HuH-7.5 (cell line): ENCODE data around the gene SPRYD4.
"Not testable (repeated sequence)": the region's sequence is repeated elsewhere in the genome, so short reads cannot be mapped to it uniquely, and the experiment has no call there.

Source experiments
- DNase-seq: peaks from one replicate; pipeline ENCODE4 v3.0.0; 2011; ENCODE audit warnings: low spot score

Gene SPRYD4

DNA sequence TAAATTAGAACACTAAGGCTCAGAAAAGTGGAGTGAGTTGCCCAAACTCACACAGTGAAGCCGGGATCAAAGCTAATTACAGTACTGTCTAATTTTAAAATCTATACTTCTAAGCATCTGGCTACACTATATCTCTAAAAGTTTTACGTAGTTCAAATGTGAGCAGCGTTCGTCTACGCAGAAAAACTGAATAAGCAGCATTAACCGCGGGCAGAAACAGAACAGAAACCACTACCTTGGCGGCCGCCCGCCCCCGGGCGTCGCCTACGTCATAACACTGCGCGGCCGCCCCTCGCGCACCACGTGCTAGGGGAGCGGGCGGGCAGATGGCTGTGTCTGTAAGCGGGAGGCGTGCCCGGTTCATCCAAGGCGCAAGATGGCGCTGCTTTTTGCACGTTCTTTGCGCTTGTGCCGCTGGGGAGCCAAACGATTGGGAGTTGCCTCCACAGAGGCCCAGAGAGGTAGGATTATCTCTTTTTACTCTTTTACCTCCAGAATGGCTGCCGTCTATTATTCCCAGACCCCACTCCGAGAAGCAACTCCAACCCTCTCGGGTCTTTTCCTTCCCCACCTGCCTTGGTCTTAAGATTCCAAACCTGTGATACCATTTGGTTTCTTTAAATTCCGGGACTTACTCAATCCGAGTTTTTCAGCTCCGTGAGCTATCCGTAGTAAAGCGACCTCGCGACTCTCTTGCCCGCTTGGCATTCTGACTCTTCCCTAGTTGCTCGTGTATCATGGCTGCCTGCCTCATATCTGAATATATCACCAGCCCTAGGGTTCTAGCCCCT lies at the start of gene SPRYD4:
TSS of gene SPRYD4 (plus strand) at position 363 of the 791 bp plus-strand sequence. CDS start at position 377, 14 bp downstream.
- peak; percentile 86 for DNase-seq

DNA sequence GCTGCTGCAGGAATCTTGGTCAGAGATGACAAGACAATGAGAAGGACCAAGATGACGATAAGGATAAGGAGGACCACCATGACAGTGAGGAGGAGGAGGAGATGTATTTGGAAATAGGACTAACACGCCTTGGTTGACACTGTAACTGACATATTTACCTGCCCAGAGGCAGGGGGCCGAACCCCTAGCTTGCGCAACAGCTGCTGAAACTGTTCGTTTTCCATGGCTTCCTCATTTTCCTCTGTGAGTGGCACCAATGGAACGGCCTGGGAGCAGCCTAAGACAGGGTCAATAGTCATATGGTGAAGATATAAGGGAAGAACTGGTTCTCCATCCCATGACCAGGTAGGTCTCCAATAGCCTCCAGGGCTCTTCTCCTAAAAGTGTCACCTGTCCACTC lies 48.0 kb upstream of the SPRYD4 start:
- no peak for DNase-seq

DNA sequence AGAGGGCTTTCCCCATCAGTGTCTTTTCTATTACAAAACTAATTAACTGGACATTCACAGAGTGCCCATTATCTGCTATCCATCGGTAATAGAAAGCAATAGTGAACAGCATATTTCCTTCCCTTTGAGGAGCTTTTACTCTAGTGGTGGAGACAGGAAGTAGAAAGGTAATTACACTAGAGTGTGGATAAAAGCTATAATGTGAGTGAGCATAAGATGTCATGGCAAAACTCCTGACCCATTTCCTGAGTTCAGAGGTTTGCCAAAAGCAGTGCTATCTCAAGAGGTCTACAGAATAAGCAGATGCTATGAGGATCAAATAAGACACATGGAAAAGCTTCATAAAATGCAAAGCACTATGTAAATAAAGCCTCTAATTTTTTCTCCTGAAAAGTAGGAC lies 43.2 kb upstream of the SPRYD4 start:
- no peak for DNase-seq

DNA sequence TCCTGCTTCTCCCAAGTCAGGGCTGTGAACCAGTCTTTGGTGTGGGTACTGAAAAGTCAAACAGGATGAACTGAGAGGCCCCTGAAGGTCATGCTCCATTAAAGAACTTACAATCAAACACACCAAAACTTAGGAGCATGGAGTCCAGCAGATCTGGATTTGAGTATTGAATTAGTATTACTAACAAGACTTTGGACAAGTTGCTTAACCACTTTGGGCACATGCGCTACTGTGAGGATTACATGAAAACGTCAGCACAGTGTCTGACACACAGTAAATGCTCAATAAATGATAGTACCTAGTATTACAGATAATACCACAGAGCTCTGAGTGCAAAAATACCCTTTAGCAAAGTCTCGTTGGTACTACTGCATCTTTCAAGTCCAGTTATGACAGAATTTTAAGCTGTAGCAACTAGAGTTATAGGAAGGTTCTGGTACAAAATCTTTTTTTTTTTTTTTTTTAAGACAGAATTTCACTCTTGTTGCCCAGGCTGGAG lies 42.4 kb upstream of the SPRYD4 start:
- DNase-seq = no peak

DNA sequence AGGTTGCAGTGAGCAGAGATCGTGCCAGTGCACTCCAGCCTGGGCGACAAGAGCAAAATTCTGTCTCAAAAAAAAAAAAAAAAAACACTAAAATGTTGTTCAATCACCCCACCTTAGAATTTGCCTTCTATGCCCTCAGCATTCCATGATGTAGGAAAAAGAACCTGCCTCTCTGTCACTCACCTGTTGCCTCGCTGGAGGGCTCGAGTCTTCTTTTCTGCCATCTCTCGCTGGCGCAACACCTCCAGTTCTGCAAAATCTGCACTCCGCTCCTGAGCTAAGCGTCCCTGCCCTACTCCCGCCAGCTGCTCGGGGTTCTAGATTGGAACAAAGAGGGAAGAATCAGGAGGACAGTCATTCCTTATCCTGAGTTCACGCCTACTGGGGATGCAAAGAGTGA lies 37.1 kb upstream of the SPRYD4 start:
- DNase-seq = no peak

DNA sequence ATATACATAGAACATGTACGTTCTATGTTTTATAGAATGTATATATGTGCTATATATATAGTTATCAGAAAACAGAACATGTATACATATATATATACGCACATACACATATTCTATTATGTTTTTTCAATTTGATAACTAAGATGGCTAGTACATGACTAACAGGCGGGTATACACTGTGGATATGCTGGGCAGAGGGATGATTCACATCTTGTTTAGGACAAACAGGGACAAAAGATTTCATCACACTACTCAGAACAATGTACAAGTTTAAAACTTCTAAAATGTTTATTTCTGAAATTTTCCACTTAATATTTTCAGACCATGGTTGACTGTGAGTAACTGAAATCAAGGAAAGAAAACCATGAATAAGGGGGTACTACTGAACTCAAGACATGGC lies 36.5 kb upstream of the SPRYD4 start:
- no peak for DNase-seq

DNA sequence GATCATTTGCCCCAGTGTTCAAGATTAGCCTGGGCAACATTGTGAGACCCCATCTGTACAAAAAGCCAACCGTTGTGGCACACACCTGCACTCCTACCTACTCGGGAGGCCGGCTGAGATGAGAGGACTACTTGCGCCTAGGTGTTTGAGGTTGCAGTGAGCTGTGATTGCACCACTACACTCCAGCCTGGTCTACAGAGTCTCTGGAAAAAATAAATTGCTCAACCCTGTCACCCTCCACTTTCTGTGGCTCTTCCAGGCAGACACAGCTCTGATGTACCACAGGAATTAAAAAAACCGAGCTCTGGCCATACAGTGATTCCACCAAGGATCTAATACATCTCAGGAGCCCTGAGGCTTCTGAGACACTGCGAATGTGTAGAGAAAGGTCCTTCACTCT lies 33.5 kb upstream of the SPRYD4 start:
- no peak for DNase-seq

DNA sequence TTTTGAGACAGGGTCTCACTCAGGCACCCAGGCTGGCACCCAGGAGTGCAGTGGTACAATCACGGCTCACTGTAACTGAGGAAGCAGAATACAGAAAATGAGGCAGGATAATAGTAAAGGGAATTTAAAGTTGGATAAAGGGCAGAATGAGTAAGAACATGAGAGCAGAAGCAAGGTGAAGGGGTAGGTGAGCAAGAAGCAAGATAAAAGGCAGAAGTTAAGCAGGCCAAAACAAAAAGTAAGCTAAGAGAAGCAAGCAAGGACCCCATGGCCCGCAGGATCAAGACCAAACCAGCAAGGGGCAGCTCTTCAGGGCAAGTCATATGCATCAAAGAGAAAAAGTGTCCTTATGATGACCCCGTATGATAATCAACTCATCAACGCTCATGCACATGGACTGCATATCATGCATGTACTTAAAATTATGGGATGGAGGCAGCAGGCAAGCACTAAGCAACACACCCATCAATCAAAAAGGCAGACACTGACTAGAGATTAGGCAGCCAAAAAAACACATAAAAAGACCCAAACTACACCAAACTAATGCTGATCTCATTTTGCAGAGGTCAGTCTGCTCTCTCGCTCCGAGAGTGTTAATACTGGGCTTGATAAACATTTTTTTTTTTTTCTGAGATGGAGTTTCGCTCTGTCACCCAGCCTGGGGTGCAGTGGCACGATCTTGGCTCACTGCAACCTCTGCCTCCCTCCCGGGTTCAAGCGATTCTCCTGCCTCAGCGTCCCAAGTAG lies 30.8 kb upstream of the SPRYD4 start:
- DNase-seq = no peak

DNA sequence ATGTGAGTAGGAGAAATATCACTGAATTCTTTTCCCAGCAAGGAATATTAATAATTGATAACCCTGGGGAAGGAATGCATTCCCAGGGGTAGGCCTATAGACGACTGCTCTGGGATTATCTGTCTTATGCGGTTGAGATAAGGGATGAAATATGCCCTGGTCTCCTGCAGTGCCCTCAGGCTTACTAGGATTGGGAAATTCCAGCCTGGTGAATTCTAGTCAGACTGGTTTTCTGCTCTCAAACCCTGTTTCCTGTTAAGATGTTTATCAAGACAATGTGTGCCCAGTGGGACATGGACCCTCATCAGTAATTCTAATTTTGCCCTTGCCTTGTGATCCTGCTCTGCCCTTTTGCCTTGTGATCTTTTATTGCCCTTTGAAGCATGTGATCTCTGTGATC lies 25.2 kb upstream of the SPRYD4 start:
- not testable (repeated sequence) for DNase-seq

DNA sequence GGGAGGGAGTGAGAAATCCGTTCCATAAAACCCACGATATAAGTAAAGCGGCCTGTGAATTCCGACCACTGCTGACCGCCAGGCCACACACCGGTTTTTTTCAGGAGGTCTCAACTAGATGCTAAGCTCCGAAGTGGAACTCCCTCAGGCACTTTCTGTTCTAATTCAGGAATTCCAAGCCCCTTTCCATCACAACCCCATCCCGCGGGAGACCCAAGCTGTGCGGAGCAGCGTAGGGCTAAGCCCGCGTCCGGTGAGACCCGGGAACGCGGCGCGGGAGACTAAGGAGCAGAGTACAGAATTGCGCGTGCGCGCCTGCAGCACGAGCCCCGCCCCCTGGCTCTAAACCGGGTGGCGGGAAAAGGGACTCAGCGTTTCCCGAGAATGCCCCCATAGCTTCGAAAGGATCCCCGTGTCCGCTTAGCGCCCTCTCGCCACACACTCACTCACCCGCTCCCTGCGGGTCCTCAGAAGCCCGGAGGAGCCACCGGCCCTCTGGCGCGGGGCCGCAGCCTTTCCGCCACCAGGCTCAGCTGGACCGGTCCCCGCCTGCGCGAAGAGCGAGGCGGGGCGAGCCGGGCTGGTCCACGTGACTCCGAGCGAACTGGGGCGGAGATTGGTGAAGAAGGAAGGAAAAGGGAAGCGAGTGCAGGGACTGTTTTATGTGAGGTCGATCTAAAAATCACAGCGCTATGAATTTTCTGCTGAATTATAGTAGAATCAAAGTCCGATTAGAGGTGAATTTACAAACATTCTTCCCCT lies 19.3 kb upstream of the SPRYD4 start, which contains the start of gene TIMELESS:
TSS of gene TIMELESS (minus strand) at position 567 of the 762 bp plus-strand sequence. CDS start 15,256 bp downstream, outside the sequence.
- DNase-seq = peak; percentile 92

DNA sequence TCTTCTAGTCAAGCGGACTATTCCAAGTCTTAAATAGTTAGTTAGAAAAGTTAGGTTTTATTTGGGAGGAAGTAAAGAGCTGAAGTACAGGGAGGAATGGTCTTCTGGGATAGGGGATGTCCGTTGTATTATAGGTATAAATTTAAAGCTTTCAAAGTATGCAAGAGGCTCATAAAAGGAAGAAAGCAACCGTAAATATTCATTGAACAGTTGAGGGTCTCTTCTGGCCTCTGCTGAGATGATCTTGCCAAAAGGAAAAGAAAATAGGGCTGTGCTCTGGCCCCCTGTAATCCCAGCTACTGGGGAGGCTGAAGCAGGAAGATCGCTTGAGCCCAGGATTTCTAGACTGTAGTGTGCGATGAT lies 18.8 kb upstream of the SPRYD4 start:
- no peak for DNase-seq

DNA sequence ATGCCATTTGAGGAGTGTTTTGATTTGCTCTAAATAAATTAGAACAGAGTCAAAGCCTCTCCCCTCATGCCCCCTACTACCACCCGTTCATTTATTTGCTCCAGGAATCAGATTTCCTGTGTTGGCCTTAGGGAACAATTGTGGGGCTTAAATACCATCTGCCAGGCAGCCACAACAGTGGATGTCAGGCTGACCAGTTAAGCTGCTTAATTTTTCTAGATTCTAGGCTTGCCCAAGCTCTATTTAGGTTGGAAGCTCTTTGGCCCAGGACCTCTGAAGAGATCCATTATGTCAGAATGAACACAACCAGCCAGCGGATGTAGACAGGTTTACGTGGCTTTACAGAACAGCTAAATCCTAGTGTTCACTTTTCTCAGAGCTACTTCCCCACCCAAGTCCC lies 18.1 kb upstream of the SPRYD4 start:
- DNase-seq = no peak

DNA sequence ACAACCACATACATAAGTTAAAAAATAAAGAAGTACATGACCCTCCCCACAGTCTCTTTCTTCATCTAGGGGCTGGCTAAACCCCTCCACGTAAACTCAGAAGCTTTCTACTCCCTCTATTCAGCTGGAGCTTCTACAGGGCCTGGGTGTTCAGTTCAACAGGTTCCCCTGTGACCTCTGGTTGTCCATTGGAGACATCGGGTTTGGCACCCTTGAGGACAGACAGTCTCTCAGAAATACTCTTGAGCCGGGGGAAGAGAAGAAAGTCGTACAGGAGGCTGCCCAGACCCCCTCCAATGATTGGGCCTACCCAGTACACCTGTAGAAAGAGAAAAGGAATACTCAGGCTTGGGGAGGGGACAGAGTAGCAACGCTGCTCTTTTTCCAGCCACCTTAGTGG lies 17.2 kb upstream of the SPRYD4 start:
- no peak for DNase-seq

DNA sequence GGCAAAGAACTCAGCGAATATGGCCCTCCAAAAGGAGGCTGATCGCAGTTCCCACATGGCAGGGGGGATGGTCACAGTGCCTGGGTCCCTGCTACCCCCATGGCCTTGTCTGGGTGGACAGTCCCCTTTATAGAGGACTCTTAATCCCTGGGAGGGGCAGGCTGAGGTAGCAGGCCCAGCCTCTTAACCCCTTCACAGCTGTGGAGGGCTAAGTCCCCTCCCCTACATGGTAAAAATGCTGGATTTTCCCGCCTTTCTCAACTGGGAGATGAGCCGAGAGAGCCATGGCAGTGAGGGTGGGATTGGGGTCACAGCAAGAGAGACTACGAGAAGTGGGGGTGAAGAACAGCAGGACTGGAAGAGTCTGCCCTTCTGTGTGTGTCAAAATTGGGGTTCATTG lies 13.8 kb upstream of the SPRYD4 start, which contains the start of gene MIP:
TSS of gene MIP (minus strand) at position 101 of the 400 bp plus-strand sequence. CDS start at position 57, 44 bp downstream.
- DNase-seq = no peak

DNA sequence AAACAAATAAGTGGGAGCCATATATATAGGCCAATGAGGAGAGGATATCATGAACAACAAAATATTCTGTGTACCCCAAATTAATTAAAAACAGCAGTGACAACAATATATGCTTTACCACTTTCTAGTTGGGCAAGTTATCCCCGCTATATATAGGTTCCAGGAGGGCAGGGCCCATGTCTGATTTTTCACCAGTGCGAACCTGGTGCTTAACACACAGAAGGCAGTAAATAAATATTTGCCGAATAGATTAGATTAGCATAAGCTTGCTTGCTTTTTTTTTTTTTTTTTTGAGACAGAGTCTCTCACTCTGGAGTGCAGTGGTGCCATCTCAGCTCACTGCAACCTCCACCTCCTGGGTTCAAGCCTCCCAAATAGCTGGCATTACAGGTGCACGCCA lies 10.6 kb upstream of the SPRYD4 start:
- no peak for DNase-seq

DNA sequence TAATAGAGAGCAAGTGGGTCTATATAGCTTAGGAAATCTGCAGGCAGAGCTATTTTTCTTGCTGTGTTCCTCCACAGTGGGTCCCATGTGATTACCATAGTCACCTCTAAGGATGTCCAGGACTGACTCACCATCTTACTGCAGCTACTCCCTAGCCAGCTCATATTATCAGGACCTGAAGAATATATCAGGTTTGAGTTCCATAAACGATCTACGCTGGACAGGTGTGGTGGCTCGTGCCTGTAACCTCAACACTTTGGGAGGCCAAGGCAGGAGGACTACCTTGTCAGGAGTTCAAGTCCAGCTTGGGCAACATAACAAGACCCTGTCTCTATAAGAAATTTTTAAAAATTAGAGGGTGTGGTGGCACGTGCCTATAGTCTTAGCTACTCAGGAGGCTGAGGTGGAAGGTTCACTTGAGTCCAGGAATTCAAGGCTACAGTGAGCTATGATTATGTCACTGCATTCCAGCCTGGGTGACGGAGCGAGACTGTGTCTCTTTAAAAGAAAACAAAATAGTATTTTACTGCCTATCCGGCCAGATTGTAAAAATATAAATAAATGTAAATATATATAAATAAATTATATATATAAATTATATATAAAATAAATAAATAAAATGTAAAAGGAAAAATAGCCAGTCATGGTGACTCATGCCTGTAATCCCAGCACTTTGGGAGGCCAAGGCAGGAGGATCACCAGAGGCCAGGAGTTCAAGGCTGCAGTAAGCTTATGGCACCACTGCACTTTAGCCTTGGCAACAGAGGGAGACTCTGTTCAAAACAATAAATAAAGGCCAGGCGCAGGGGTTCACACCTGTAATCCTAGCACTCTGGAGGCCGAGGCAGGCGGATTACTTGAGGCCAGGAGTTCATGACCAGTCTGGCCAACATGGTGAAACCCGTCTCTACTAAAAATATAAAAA lies 6.9 kb upstream of the SPRYD4 start:
- DNase-seq = no peak

DNA sequence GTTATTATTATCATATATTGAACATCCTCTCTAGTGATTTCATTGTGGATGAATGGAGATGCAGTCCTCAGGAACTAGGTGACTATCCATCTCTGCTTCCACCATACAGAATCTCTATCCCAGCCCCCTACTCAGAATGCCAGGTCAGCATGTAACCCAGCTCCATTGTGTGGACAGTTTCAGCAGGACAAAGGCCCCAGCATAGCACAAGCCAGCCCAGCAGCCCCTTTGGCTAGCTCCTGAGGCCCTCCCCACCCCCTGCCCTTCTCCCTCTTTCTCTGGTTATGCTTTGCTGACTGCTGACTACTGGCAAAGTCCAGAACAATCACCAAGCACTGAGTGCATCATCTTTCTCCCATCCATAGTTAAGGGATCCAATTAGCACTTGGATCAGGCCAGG lies 5.8 kb upstream of the SPRYD4 start:
- no peak for DNase-seq

DNA sequence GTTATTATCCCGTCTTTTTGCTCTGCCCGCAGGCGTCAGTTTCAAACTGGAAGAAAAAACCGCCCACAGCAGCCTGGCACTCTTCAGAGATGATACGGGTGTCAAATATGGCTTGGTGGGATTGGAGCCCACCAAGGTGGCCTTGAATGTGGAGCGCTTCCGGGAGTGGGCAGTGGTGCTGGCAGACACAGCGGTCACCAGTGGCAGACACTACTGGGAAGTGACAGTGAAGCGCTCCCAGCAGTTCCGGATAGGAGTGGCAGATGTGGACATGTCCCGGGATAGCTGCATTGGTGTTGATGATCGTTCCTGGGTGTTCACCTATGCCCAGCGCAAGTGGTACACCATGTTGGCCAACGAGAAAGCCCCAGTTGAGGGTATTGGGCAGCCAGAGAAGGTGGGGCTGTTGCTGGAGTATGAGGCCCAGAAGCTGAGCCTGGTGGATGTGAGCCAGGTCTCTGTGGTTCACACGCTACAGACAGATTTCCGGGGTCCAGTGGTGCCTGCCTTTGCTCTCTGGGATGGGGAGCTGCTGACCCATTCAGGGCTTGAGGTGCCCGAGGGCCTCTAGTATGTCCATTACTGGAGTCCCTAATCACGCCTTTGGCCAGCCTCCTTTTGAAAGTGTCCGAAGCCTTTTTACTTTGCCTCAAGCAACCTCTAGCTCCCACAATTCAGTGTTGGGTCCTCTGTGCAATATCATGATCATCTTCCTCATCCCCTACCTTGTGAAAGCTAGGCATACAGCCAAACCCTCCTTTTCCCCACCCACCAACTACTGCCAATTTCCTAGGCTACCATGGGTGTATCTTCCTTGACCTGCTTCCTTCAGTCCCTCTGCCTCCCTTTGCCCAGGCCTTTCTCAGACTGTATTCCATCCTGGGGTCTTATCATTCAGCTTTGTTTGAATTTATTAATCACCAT lies 891 bp downstream of the SPRYD4 start:
- no peak for DNase-seq

DNA sequence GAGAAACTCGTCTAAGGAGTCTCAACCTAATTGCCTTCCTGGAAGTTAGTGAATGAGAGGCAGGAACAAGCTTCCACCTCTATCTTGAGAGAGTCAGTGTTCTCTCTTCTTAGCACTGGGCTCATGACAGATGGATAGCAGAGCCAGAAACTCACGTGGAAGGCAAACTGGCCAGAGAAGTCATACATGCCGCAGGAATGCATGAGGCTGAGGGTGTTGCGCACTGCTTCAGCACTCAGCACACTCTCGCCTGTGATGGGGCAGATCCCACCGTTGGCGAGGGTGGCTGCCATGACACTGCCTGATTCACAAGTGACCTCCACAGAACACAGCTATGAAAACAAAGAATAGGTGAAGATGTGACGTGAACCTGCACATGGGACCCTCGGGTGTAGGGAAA lies 6.0 kb downstream of the SPRYD4 start:
- no peak for DNase-seq

DNA sequence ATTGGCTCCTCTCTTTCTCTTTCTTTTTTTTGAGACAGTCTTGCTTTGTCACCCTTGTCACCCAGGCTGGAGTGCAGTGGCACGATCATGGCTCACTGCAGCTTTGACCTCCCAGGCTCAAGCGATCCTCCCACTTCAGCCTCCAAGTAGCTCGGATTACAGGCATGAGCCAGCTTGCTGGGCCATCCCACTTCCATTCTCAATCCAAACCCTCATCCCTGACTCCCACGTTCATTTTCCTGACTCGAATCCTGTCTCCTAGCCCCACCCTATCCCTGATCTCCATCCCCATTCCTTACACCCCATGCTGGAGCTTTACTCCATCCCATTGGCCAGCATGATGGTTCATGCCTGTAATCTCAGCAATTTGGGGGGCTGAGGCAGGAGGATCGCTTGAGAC lies 7.8 kb downstream of the SPRYD4 start:
- DNase-seq = no peak
